HepG2 (cell line): Measurements from ENCODE around the gene PRSS12.

Experiments used
- KLF6 ChIP-seq: IDR thresholded peaks from 2 replicates; pipeline ENCODE4 v1.8.0; 2016; ENCODE audit warnings: missing biosample characterization, missing genetic modification reagents
- ZNF138 ChIP-seq: sonication (generic); formaldehyde crosslinking; IDR thresholded peaks from 2 replicates; pipeline ENCODE4 v1.5.0; 2020; ENCODE audit warnings: mild to moderate bottlenecking, low read depth, missing genetic modification reagents
- ZNF274 ChIP-seq: sonication (generic); formaldehyde crosslinking; IDR thresholded peaks from 2 replicates; pipeline ENCODE4 v1.5.1; 2020; ENCODE audit warnings: mild to moderate bottlenecking, missing genetic modification reagents
- TF ChIP-seq, protein P1 (sequence below), 2 experiments: sonication (generic) in 1 of 2; formaldehyde crosslinking in 1 of 2; IDR thresholded peaks; 2 replicates each; pipeline versions ENCODE4 v1.5.1 to v1.6.1; 2011 to 2020; ENCODE audit warnings: borderline replicate concordance in 1 of 2, low read depth in 1 of 2, low read length in 1 of 2, mild to moderate bottlenecking in 1 of 2, missing genetic modification reagents in 1 of 2, moderate library complexity in 1 of 2

DNA sequence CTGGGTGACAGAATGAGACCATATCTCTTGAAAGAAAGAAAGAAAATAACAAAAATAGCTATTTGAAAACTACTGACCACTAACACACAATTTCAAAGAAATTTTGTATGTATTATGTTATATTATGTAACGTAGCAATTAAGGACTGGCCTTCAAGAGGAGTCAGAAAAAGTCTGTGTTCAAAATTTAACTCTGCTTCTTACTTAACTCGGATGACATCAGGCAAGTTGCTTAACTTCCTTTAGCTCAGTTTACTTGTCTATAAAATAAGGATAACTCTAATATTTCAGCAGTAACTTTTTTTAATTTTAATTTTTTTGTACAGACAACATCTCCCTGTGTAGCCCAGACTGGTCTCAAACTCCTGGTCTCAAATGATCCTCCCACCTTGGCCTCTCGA, 14.6 kb upstream of the PRSS12 start:
- TF ChIP-seq, protein P1, sequence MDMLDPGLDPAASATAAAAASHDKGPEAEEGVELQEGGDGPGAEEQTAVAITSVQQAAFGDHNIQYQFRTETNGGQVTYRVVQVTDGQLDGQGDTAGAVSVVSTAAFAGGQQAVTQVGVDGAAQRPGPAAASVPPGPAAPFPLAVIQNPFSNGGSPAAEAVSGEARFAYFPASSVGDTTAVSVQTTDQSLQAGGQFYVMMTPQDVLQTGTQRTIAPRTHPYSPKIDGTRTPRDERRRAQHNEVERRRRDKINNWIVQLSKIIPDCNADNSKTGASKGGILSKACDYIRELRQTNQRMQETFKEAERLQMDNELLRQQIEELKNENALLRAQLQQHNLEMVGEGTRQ (IDR thresholded peaks at IDR 0.05; ENCODE audit: low read depth, low read length): no peak
- TF ChIP-seq, protein P1 (CRISPR knock-in tag; IDR thresholded peaks at IDR 0.05; ENCODE audit: borderline replicate concordance): no peak
- TF ChIP-seq KLF6 (no peak), ZNF274 (CRISPR knock-in tag) (no peak), ZNF138 (no peak)
